ENCODE data around the gene VWA5B1.

DNA sequence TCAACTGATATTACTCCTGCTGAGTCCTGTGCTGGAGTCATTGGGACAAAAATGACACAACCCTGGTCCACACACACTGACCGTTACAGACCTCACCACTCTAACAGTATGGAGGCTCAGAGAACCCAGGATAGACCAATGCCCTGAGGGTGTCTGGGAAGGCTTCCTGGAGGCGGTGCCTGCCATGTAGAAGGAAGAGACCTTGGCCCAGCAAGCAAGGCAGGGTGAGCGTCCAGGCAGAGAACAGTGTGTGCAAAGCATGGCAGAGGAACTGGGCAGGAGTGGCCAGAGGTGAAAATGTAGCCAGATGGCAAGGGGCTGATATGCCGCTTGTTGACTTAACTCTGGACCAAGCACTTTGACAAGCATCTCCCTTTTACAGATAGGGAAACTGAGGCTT is 85.5 kb downstream of the VWA5B1 start:
- TF ChIP-seq POLR2A (IDR thresholded peaks at IDR 0.05; ENCODE audit: low read length): no peak
- no peak for TF ChIP-seq GATA1 (IDR thresholded peaks at IDR 0.05; ENCODE audit: low read depth, low read length)
